ENCODE measurements around the gene VEPH1.

Gene VEPH1

GRCh38 chr3:157398598-157398997, 104.6 kb downstream of the VEPH1 start:
- DNase-seq: no peak
- Histone ChIP-seq H3K4me3 (ENCODE audit: low read depth, low read length) (no peak overlapping the region), H3K36me3 (replicated peaks) (no peaks in the 10 kb centered on the region), H3K27me3 (replicated peaks) (no peaks in the 10 kb centered on the region), H3K27ac (no peak overlapping the region)
- in situ Hi-C loops (cut with HindIII; ENCODE audit: low pct_ligation_motif_present, low sequenced_read_pairs): no loop called here
- no peak for TF ChIP-seq CTCF (IDR thresholded peaks at IDR 0.05; ENCODE audit: low read depth, low read length, missing control alignments)

GRCh38 chr3:157394411-157394810, 108.8 kb downstream of the VEPH1 start:
- no peak for TF ChIP-seq CTCF (IDR thresholded peaks at IDR 0.05; ENCODE audit: low read depth, low read length, missing control alignments)
- Histone ChIP-seq H3K4me3 (ENCODE audit: low read depth, low read length) (no peak overlapping the region), H3K27me3 (replicated peaks) (no peaks in the 10 kb centered on the region), H3K27ac (no peak overlapping the region), H3K36me3 (replicated peaks) (no peaks in the 10 kb centered on the region)
- no peak for DNase-seq
- in situ Hi-C loops (cut with HindIII; ENCODE audit: low pct_ligation_motif_present, low sequenced_read_pairs): no loop called here

DNA sequence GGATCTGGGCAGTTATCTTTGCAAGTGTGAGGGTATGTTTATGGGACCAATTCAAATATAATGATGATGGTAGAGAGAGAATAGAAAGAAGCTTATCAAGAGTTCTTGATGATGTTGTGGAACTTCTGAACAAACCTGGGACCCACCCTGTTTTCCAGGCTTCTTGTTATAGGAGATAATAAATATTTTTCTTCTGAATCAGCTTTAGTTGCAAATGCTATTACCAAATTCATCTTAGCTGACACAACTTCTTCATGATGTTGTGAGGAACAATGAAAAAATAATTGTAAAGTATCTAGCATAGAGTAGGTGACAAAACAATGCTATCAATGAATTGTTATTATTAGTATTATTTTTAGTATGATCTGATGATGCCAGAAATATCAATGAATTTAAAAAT, 110.1 kb downstream of the VEPH1 start:
- H3K27me3 ChIP-seq (replicated peaks): no peaks in the 10 kb centered on the region
- no peaks in the 10 kb centered on the region for H3K36me3 ChIP-seq (replicated peaks)
- DNase-seq: no peak
- in situ Hi-C loops (cut with HindIII; ENCODE audit: low pct_ligation_motif_present, low sequenced_read_pairs): no loop called here
- no peak for TF ChIP-seq CTCF (IDR thresholded peaks at IDR 0.05; ENCODE audit: low read depth, low read length, missing control alignments)
- H3K27ac ChIP-seq: no peak overlapping the region
- no peak overlapping the region for H3K4me3 ChIP-seq (ENCODE audit: low read depth, low read length)

DNA sequence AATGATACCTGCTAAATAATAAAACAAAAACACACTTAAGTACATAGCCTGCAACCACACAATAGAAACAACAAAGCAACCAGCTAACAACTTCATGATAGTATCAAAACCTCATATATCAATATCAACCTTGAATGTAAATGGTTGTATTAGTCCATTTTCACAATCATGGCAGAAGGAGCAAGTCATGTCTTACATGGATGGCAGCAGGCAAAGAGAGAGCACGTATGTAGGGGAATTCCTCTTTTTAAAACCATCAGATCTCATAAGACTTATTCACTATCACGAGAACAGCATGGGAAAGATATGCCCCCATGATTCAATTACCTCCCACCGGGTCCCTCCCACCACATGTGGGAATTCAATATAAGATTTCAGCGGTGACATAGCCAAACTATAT, 111.1 kb downstream of the VEPH1 start:
- H3K27ac ChIP-seq: no peak overlapping the region
- H3K4me3 ChIP-seq (ENCODE audit: low read depth, low read length): no peak overlapping the region
- in situ Hi-C loops (cut with HindIII; ENCODE audit: low pct_ligation_motif_present, low sequenced_read_pairs): no loop called here
- no peaks in the 10 kb centered on the region for H3K27me3 ChIP-seq (replicated peaks)
- TF ChIP-seq CTCF (IDR thresholded peaks at IDR 0.05; ENCODE audit: low read depth, low read length, missing control alignments): no peak
- H3K36me3 ChIP-seq (replicated peaks): no peaks in the 10 kb centered on the region
- no peak for DNase-seq

DNA sequence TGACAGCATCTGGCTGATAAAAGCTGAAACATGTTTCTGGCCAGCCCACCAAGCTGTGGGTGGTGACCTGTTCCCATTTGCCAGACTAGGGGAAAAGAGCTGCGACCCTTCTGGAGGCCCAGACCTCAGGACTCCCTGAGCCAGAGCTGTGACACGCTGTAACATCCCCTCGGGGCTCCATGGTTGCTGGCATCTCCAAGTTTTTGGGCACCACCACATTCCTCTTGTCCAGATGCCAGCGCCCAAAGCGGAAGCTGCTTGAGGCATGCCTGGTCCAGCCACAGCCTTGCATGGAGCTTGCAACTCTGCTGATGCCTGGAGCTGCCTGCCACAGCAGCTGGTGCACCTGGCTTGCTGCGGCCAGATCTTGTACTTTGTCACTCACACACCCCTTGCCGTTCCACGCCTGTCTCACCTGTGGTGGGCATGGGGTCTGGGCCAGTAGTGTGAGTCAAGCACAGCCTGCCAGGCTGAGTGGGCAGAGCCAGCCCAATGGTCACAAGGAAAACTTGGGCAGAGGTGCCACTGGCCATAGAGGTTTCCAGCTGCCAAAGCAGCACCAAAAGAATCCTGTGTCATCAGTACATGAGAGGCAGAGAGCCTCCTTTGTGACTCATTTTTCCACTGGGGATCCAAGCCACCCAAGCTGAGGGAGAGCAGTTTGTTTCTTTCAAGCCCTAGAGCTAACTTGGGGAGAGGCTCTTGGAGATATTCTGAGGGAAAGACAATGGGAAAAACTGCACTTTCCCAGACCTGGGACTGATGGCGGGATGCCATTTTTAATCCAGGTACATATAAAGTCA, 112.3 kb downstream of the VEPH1 start:
- no peak overlapping the region for H3K27ac ChIP-seq
- H3K27me3 ChIP-seq (replicated peaks): no peaks in the 10 kb centered on the region
- H3K36me3 ChIP-seq (replicated peaks): no peaks in the 10 kb centered on the region
- no peak for TF ChIP-seq CTCF (IDR thresholded peaks at IDR 0.05; ENCODE audit: low read depth, low read length, missing control alignments)
- DNase-seq: no peak
- in situ Hi-C loops (cut with HindIII; ENCODE audit: low pct_ligation_motif_present, low sequenced_read_pairs): no loop called here
- no peak overlapping the region for H3K4me3 ChIP-seq (ENCODE audit: low read depth, low read length)

- Histone ChIP-seq H3K27ac (no peak overlapping the region), H3K36me3 (replicated peaks) (no peaks in the 10 kb centered on the region), H3K27me3 (replicated peaks) (no peaks in the 10 kb centered on the region), H3K4me3 (ENCODE audit: low read depth, low read length) (no peak overlapping the region)
- no peak for TF ChIP-seq CTCF (IDR thresholded peaks at IDR 0.05; ENCODE audit: low read depth, low read length, missing control alignments)
- in situ Hi-C loops (cut with HindIII; ENCODE audit: low pct_ligation_motif_present, low sequenced_read_pairs): no loop called here
- no peak for DNase-seq
Observed at GRCh38 chr3:157388976-157389375, 114.2 kb downstream of the VEPH1 start.

Data from brain microvascular endothelial cell (primary cell).